Stomach (tissue), 4 donors: ENCODE results near the gene USP35.

ENCODE experiments used
- CTCF ChIP-seq, 7 experiments: fragments of 450-650 bp in 4 of 7; fragments of 200-600 bp in 3 of 7; sonication (generic) in 3 of 7; IDR thresholded peaks; one replicate each; pipeline ENCODE4 v1.5.1; 2016 to 2019; ENCODE audit warnings: antibody characterized with exemption in 7 of 7, control low read depth in 2 of 7, mild to moderate bottlenecking in 1 of 7
- EP300 ChIP-seq: sonication (generic); formaldehyde crosslinking; IDR thresholded peaks from one replicate; pipeline ENCODE4 v1.6.1; 2017; ENCODE audit warnings: antibody characterized with exemption
- POLR2A ChIP-seq, 4 donors: fragments of 450-650 bp; IDR thresholded peaks; one replicate each; pipeline ENCODE4 v1.6.1; 2016; ENCODE audit warnings: antibody characterized with exemption in 4 of 4, control low read depth in 2 of 4, mild to moderate bottlenecking in 1 of 4, moderate library complexity in 1 of 4

- TF ChIP-seq POLR2A (IDR thresholded peaks at IDR 0.05) = no peak
- no peak for TF ChIP-seq CTCF (IDR thresholded peaks at IDR 0.05)
- no peak for TF ChIP-seq EP300
Observed at GRCh38 chr11:78161962-78162371, 26.8 kb upstream of the USP35 start.
